Measurements from ENCODE around the gene LARGE1. TPM values are rescaled to one million over a fixed set of nuclear protein-coding genes. Genes with fewer than 3 reads are reported as not detected.

Gene LARGE1
- total and polyA plus RNA-seq, 2 of the 4 experiments (the other 2 are of a cell fraction): 6.2 to 12.4 TPM

DNA sequence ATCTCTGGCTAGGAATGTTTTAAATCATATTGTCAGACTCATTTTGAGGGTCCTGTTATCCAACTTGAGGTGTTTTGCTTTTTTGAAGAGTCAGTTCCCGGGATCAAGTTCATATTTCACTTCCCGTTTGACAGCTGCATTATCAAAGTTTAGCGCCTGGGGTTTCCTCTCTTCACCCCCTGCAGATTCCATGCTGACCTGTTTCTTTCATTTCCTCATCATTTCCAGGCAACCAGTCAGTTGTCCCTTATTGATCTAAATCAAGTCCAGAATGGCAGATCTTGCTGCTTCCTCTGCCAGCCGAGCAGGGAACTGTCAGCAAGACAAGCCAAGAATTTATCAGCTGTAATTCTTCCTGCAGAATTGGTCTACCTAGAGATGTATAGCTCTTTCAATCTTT is 664.5 kb downstream of the LARGE1 start:
- no peak overlapping the region for H3K4me3 ChIP-seq (ENCODE audit: insufficient read depth, low read depth, low read length)
- no peak overlapping the region for H2BK20ac ChIP-seq (ENCODE audit: low read depth, low read length)
- POLR2A ChIA-PET (ENCODE audit: unreplicated experiment): no interaction called here
- no peak overlapping the region for H3K9ac ChIP-seq (ENCODE audit: low read depth, low read length)
- H3K23ac ChIP-seq (ENCODE audit: low read depth, low read length): no peak overlapping the region
- H3K4me2 ChIP-seq (ENCODE audit: low read depth, low read length): no peak overlapping the region
- WGBS, 2 experiments (ENCODE audit: extremely low coverage in 2 of 2, insufficient read length in 1 of 2): no CpG with 5 or more reads among the region's 4 CpGs
- H3K27ac ChIP-seq (ENCODE audit: insufficient read depth, low read length): no peak overlapping the region
- no peaks in the 10 kb centered on the region for H3K9me1 ChIP-seq (ENCODE audit: insufficient read depth, low read length)
- no peak overlapping the region for H3K4ac ChIP-seq (ENCODE audit: low read depth, low read length)
- ATAC-seq (ENCODE audit: low read depth): no peak
- H3K36me3 ChIP-seq (ENCODE audit: control insufficient read depth, insufficient read depth, low read length): no peaks in the 10 kb centered on the region
- TF ChIP-seq CEBPB (IDR thresholded peaks at IDR 0.05; ENCODE audit: low read depth, low read length) (no peak), FOS (IDR thresholded peaks at IDR 0.05; ENCODE audit: low read depth, low read length) (no peak), BHLHE40 (IDR thresholded peaks at IDR 0.05; ENCODE audit: low read depth, low read length) (no peak), MAFK (IDR thresholded peaks at IDR 0.05; ENCODE audit: low read depth, low read length) (no peak), MAZ (IDR thresholded peaks at IDR 0.05; ENCODE audit: borderline replicate concordance, low read depth, low read length) (no peak), SMC3 (IDR thresholded peaks at IDR 0.05; ENCODE audit: low read depth, low read length) (no peak), RFX5 (IDR thresholded peaks at IDR 0.05; ENCODE audit: low read depth, low read length) (no peak), NFE2L2 (IDR thresholded peaks at IDR 0.05; ENCODE audit: low read depth, low read length) (no peak), RCOR1 (IDR thresholded peaks at IDR 0.05; ENCODE audit: insufficient replicate concordance, low read length) (no peak), CHD1 (IDR thresholded peaks at IDR 0.05; ENCODE audit: low read depth, low read length) (no peak), RAD21 (IDR thresholded peaks at IDR 0.05; ENCODE audit: low read length) (no peak), MXI1 (IDR thresholded peaks at IDR 0.05; ENCODE audit: borderline replicate concordance, low read depth, low read length) (no peak), POLR2A (IDR thresholded peaks at IDR 0.05; ENCODE audit: low read depth, low read length) (no peak)
- TF ChIP-seq, protein P1, sequence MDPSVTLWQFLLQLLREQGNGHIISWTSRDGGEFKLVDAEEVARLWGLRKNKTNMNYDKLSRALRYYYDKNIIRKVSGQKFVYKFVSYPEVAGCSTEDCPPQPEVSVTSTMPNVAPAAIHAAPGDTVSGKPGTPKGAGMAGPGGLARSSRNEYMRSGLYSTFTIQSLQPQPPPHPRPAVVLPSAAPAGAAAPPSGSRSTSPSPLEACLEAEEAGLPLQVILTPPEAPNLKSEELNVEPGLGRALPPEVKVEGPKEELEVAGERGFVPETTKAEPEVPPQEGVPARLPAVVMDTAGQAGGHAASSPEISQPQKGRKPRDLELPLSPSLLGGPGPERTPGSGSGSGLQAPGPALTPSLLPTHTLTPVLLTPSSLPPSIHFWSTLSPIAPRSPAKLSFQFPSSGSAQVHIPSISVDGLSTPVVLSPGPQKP (IDR thresholded peaks at IDR 0.05; ENCODE audit: borderline replicate concordance, low read depth, low read length): no peak
- TF ChIP-seq, protein P2, sequence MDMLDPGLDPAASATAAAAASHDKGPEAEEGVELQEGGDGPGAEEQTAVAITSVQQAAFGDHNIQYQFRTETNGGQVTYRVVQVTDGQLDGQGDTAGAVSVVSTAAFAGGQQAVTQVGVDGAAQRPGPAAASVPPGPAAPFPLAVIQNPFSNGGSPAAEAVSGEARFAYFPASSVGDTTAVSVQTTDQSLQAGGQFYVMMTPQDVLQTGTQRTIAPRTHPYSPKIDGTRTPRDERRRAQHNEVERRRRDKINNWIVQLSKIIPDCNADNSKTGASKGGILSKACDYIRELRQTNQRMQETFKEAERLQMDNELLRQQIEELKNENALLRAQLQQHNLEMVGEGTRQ (IDR thresholded peaks at IDR 0.05; ENCODE audit: low read depth, low read length): no peak
- TF ChIP-seq, protein P3, sequence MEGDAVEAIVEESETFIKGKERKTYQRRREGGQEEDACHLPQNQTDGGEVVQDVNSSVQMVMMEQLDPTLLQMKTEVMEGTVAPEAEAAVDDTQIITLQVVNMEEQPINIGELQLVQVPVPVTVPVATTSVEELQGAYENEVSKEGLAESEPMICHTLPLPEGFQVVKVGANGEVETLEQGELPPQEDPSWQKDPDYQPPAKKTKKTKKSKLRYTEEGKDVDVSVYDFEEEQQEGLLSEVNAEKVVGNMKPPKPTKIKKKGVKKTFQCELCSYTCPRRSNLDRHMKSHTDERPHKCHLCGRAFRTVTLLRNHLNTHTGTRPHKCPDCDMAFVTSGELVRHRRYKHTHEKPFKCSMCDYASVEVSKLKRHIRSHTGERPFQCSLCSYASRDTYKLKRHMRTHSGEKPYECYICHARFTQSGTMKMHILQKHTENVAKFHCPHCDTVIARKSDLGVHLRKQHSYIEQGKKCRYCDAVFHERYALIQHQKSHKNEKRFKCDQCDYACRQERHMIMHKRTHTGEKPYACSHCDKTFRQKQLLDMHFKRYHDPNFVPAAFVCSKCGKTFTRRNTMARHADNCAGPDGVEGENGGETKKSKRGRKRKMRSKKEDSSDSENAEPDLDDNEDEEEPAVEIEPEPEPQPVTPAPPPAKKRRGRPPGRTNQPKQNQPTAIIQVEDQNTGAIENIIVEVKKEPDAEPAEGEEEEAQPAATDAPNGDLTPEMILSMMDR (conservative IDR thresholded peaks at IDR 0.05; ENCODE audit: low read depth, low read length): no peak
- H2AK9ac ChIP-seq (replicated peaks; ENCODE audit: low read depth, low read length, poor library complexity): no peak overlapping the region
- H2BK15ac ChIP-seq (ENCODE audit: low read depth, low read length): no peak overlapping the region
- intact Hi-C loops (cut with micrococcal nuclease) (no loop called here), in situ Hi-C loops (cut with MboI; ENCODE audit: low sequenced_read_pairs) (no loop called here), dilution Hi-C loops (cut with HindIII; ENCODE audit: low sequenced_read_pairs, unreplicated experiment) (no loop called here)
- no peak overlapping the region for H4K91ac ChIP-seq (ENCODE audit: insufficient read depth, low read depth, low read length)
- CTCF ChIA-PET: no interaction called here
- no peak overlapping the region for H3K56ac ChIP-seq (ENCODE audit: extremely low read depth, insufficient read depth, low read length)
- H3K9me3 ChIP-seq (ENCODE audit: control insufficient read depth, insufficient read depth, low read length): no peaks in the 10 kb centered on the region
- H2AK5ac ChIP-seq (ENCODE audit: low read depth, low read length): no peak overlapping the region
- H3K4me1 ChIP-seq (ENCODE audit: control insufficient read depth, insufficient read depth, low read length): no peaks in the 10 kb centered on the region
- DNase-seq: no peak
- no peak overlapping the region for H2AFZ ChIP-seq (replicated peaks; ENCODE audit: low read length, poor library complexity)
- no peak overlapping the region for H3K14ac ChIP-seq (replicated peaks; ENCODE audit: low read depth, low read length)
- no peak overlapping the region for H2BK120ac ChIP-seq (ENCODE audit: low read depth, low read length)
- no peaks in the 10 kb centered on the region for H3K79me1 ChIP-seq (ENCODE audit: low read depth in 1 of 2, low read length in 2 of 2)
- no peak overlapping the region for H3K18ac ChIP-seq (ENCODE audit: low read depth, low read length)
- no TSS peak for BruUV-seq (replicated peaks)
- H2BK5ac ChIP-seq (ENCODE audit: low read depth, low read length, poor library complexity, severe bottlenecking): no peak overlapping the region
- no peaks in the 10 kb centered on the region for H4K20me1 ChIP-seq (ENCODE audit: insufficient read depth, low read length)
- no peak overlapping the region for H4K5ac ChIP-seq (ENCODE audit: low read depth, low read length)
- no peaks in the 10 kb centered on the region for H3K27me3 ChIP-seq (ENCODE audit: control insufficient read depth, insufficient read depth, low read length)
- no peak overlapping the region for H4K8ac ChIP-seq (ENCODE audit: low read depth in 2 of 2, low read length in 2 of 2)

Data from IMR-90 (cell line).